Karpas-422 (cell line): ENCODE data around the gene PI4KA. TPM values are rescaled to one million over a fixed set of nuclear protein-coding genes. Genes with fewer than 3 reads are reported as not detected.
"Not testable (repeated sequence)": the region's sequence is repeated elsewhere in the genome, so short reads cannot be mapped to it uniquely, and the experiment has no call there.

Source experiments
- DNase-seq: peaks from one replicate; pipeline ENCODE4 v3.0.0-alpha.2; 2015
- H2AFZ ChIP-seq: fragments of 200-600 bp; sonication (generic); 2 replicates; pipeline ENCODE4 v1.6.1; 2014; ENCODE audit warnings: antibody characterized with exemption, low read length, mixed read lengths
- H3K27ac ChIP-seq: fragments of 200-600 bp; sonication (generic); 2 replicates; pipeline ENCODE4 v1.5.1; 2014; ENCODE audit warnings: mild to moderate bottlenecking, low read length, moderate library complexity
- H3K27me3 ChIP-seq: fragments of 200-600 bp; sonication (generic); 2 replicates; pipeline ENCODE4 v1.6.1; 2014; ENCODE audit warnings: low read length, mixed read lengths
- H3K36me3 ChIP-seq: fragments of 200-600 bp; sonication (generic); 2 replicates; pipeline ENCODE4 v1.6.1; 2014; ENCODE audit warnings: low read length, mixed read lengths; ENCODE audit not compliant: insufficient read depth
- H3K4me1 ChIP-seq: fragments of 200-600 bp; sonication (generic); 2 replicates; pipeline ENCODE4 v1.6.1; 2014; ENCODE audit warnings: mild to moderate bottlenecking, low read length, mixed read lengths
- H3K4me2 ChIP-seq: fragments of 200-600 bp; sonication (generic); 2 replicates; pipeline ENCODE4 v1.6.1; 2014; ENCODE audit warnings: low read length, low read depth, mild to moderate bottlenecking; ENCODE audit not compliant: poor library complexity, severe bottlenecking
- H3K4me3 ChIP-seq: fragments of 200-600 bp; sonication (generic); 2 replicates; pipeline ENCODE4 v1.5.1; 2014; ENCODE audit warnings: mild to moderate bottlenecking, antibody characterized with exemption, low read length, mixed read lengths
- H3K79me2 ChIP-seq: fragments of 200-600 bp; sonication (generic); 2 replicates; pipeline ENCODE4 v1.6.1; 2014; ENCODE audit warnings: mild to moderate bottlenecking, low read length, mixed read lengths
- H3K9ac ChIP-seq: fragments of 200-600 bp; sonication (generic); 2 replicates; pipeline ENCODE4 v1.6.0; 2014; ENCODE audit warnings: low read length
- H3K9me2 ChIP-seq: fragments of 200-600 bp; sonication (generic), shearing (Covaris generic); replicated peaks from 2 replicates; pipeline ENCODE4 v1.6.0; 2014; ENCODE audit warnings: mild to moderate bottlenecking, low read length, moderate library complexity; ENCODE audit not compliant: insufficient read depth
- H3K9me3 ChIP-seq: fragments of 300-700, 200-600 bp; sonication (generic); 2 replicates; pipeline ENCODE4 v1.6.1; 2014; ENCODE audit warnings: low read length, mixed read lengths
- H4K20me1 ChIP-seq: fragments of 200-600 bp; sonication (generic); 2 replicates; pipeline ENCODE4 v1.6.1; 2014; ENCODE audit warnings: mild to moderate bottlenecking, antibody characterized with exemption, low read length, low read depth; ENCODE audit not compliant: insufficient read depth
- total RNA-seq: library from RNA; depleted of rRNA; stranded (reverse); fragments of >200 nt; shearing (Covaris generic); gene quantifications from 2 replicates; pipeline ENCODE4 v1.2.3, GENCODE V29; 2014; ENCODE audit warnings: low replicate concordance

The PI4KA gene
- total RNA-seq, 1 experiment from 2014 or later: 80.7 TPM

DNA sequence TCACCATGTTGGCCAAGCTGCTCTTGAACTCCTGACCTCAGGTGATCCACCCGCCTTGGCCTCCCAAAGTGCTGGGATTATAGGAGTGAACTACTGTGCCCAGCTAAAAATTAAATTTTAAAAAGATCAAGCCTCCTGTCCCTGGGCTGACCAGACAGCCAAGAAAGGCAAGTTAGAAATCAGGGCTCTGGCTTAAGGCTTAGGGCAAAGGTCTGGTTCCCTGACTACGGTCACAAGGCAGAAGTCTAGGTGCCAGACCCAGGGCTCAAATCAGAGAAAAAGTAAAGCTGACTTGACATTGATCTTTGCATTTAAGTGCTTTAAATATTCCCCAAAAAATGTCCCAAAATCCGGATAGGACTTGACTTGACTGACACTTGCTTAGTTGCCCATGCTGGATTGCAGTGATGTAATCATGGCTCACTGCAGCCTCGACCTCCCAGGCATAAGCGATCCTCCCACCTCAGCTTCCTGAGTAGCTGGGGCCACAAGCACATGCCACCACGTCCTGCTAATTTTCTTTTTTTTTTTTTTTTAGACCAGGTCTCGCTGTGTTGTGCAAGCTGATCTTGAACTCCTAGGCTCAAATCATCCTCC lies 41.3 kb upstream of the PI4KA start:
- Histone ChIP-seq H3K36me3 (no peaks in the 10 kb centered on the region), H3K9me2 (no peaks in the 10 kb centered on the region), H2AFZ (no peak overlapping the region), H3K27ac (no peak overlapping the region), H4K20me1 (no peaks in the 10 kb centered on the region), H3K9me3 (no peaks in the 10 kb centered on the region), H3K4me3 (no peak overlapping the region), H3K4me1 (no peaks in the 10 kb centered on the region), H3K79me2 (no peaks in the 10 kb centered on the region), H3K4me2 (no peak overlapping the region), H3K9ac (no peak overlapping the region), H3K27me3 (no peaks in the 10 kb centered on the region)
- no peak for DNase-seq

DNA sequence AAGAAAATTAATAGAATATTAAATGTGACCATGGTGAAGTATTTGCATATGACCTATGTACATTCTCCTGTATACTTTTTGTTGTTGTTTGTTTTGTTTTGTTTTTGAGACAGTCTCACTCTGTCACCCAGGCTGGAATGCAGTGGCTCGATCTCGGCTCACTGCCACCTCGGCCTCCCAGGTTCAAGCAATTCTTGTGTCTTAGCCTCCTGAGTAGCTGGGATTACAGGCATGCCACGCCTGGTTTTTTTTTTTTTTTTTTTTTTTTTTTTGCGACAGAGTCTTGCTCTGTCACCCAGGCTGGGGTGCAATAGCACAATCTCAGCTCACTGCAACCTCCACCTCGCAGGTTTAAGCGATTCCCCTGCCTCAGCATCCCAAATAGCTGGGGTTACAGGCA lies 39.1 kb upstream of the PI4KA start:
- DNase-seq, H3K4me3 ChIP-seq: not testable (repeated sequence)

DNA sequence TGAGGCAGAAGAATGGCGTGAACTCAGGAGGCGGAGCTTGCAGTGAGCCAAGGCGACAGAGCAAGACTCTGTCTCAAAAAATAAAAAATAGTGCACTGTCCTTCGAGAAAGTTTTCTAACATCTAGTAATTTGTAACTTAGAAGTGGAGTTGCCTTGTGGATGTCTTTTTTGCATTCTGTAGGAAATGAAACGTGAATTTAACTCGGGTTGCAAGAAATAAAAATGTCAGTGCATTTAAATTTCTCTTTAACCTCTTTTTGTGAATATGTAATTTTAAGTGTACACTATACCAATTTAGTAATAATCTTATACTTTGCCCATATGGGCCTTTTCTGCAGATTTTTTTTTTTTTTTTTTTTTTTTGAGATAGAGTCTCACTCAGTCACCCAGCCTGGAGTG lies 32.4 kb upstream of the PI4KA start:
- no peaks in the 10 kb centered on the region for H3K9me3 ChIP-seq
- no peak for DNase-seq
- H3K79me2 ChIP-seq: no peaks in the 10 kb centered on the region
- H2AFZ ChIP-seq: no peak overlapping the region
- H3K9me2 ChIP-seq: no peaks in the 10 kb centered on the region
- no peak overlapping the region for H3K27ac ChIP-seq
- no peak overlapping the region for H3K4me3 ChIP-seq
- no peak overlapping the region for H3K9ac ChIP-seq
- H4K20me1 ChIP-seq: no peaks in the 10 kb centered on the region
- no peaks in the 10 kb centered on the region for H3K4me1 ChIP-seq
- no peak overlapping the region for H3K4me2 ChIP-seq
- H3K36me3 ChIP-seq: 0 out of 2 replicates have a peak, but pooled peaks cover 6% of the 10 kb centered on the region
- no peaks in the 10 kb centered on the region for H3K27me3 ChIP-seq

More for the DNA sequence above, 39.1 kb upstream of the PI4KA start:
- not testable (repeated sequence) for H4K20me1 ChIP-seq, H3K36me3 ChIP-seq, H3K9ac ChIP-seq, H3K9me3 ChIP-seq, H3K9me2 ChIP-seq, H2AFZ ChIP-seq, H3K79me2 ChIP-seq, H3K27ac ChIP-seq, H3K27me3 ChIP-seq, H3K4me2 ChIP-seq, H3K4me1 ChIP-seq

DNA sequence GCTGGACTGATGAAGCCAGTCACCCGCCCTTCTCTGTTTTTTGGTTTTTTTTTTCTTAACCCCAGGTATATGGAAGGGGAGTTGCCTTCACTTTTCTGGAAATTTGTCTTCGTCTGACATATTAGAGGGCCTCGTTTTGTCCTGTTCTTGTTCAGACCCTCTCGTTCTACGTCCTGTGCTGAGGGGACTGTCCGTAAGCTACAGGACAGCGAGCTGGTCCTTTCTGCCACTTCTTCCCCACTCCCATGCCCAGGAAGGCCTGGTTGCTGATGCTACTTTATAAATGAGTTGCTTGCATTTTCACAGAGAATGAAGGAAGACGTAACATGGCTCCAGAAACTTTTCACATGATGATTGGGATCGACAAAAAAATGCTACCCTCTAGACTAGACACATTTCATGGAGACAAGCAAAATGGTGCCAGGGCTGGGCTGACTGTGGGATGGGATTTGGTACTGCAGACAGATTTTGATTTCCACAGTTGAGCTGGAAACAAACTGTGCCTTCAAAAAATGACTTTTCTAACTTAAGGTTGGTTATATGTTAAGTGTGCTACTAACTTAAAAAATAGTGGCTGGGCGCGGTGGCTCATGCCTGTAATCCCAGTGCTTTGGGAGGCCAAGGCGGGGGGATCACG lies 31.4 kb upstream of the PI4KA start:
- no peak overlapping the region for H3K27ac ChIP-seq
- H3K36me3 ChIP-seq: 0 out of 2 replicates have a peak, but pooled peaks cover 6% of the 10 kb centered on the region
- no peaks in the 10 kb centered on the region for H3K9me3 ChIP-seq
- H3K4me3 ChIP-seq: no peak overlapping the region
- H4K20me1 ChIP-seq: no peaks in the 10 kb centered on the region
- H3K9ac ChIP-seq: no peak overlapping the region
- no peak for DNase-seq
- H3K79me2 ChIP-seq: no peaks in the 10 kb centered on the region
- H3K4me2 ChIP-seq: no peak overlapping the region
- no peak overlapping the region for H2AFZ ChIP-seq
- H3K9me2 ChIP-seq: no peaks in the 10 kb centered on the region
- H3K27me3 ChIP-seq: no peaks in the 10 kb centered on the region
- H3K4me1 ChIP-seq: no peaks in the 10 kb centered on the region

DNA sequence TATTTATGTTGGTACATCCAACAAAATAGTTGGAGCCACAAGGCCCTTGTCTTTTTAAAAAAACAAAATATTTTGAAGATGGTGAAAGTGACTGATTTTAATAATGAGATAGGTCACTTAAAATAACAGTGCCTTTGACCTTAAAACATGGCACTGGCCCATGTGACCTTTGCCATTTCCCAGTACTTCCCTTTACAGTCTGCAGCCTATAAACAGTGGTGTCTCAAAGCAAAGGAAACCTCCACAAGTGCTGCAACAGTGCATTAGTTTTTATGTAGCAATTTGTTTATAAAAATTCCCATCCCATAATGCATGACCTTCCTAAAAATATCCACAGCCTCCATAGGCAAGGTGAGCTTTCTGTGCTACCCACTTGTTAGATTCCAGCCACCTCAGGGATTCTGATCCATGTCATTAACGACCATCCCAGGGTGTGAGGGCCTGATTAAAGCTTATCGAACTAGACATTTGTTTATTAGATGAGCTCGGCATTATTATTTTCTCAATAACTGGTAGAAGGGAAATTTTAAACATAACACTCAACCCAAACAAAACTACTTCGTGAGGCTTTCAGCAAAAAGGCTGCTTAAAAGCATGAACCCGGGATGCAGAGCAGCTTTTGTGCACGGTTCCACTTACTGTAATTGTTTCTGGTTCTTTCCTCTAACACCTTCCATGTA lies 30.6 kb upstream of the PI4KA start:
- H3K9ac ChIP-seq: no peak overlapping the region
- H2AFZ ChIP-seq: no peak overlapping the region
- H4K20me1 ChIP-seq: no peaks in the 10 kb centered on the region
- H3K79me2 ChIP-seq: no peaks in the 10 kb centered on the region
- DNase-seq: no peak
- no peaks in the 10 kb centered on the region for H3K27me3 ChIP-seq
- no peak overlapping the region for H3K4me2 ChIP-seq
- H3K9me2 ChIP-seq: no peaks in the 10 kb centered on the region
- no peak overlapping the region for H3K27ac ChIP-seq
- 0 out of 2 replicates have a peak, but pooled peaks cover 6% of the 10 kb centered on the region for H3K36me3 ChIP-seq
- H3K4me1 ChIP-seq: no peaks in the 10 kb centered on the region
- H3K4me3 ChIP-seq: no peak overlapping the region
- no peaks in the 10 kb centered on the region for H3K9me3 ChIP-seq

DNA sequence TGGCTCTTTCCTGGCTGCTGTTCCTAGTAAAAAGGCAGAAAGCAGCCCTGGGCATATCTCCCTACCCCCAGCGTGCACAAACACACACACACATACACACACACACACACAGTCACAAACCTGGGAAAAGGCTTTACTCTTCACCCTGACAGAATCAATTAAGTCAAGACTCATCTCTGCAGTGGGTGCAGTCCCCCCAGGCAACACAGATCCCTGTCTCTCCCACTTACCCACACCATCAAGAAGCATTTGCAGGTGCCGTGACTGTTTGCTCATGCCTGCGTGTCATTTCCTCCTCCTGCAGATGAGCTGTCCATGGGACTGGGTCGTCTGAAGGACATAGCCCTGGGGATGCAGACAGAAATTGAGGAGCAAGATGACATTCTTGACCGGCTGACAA lies 28.8 kb upstream of the PI4KA start:
- H3K79me2 ChIP-seq: no peaks in the 10 kb centered on the region
- no peak overlapping the region for H3K27ac ChIP-seq
- no peak overlapping the region for H3K4me3 ChIP-seq
- H3K36me3 ChIP-seq: 0 out of 2 replicates have a peak, but pooled peaks cover 6% of the 10 kb centered on the region
- H3K9me2 ChIP-seq: no peaks in the 10 kb centered on the region
- no peak overlapping the region for H2AFZ ChIP-seq
- DNase-seq: no peak
- no peaks in the 10 kb centered on the region for H3K27me3 ChIP-seq
- H3K9ac ChIP-seq: no peak overlapping the region
- H4K20me1 ChIP-seq: no peaks in the 10 kb centered on the region
- H3K9me3 ChIP-seq: no peaks in the 10 kb centered on the region
- no peaks in the 10 kb centered on the region for H3K4me1 ChIP-seq
- H3K4me2 ChIP-seq: no peak overlapping the region

DNA sequence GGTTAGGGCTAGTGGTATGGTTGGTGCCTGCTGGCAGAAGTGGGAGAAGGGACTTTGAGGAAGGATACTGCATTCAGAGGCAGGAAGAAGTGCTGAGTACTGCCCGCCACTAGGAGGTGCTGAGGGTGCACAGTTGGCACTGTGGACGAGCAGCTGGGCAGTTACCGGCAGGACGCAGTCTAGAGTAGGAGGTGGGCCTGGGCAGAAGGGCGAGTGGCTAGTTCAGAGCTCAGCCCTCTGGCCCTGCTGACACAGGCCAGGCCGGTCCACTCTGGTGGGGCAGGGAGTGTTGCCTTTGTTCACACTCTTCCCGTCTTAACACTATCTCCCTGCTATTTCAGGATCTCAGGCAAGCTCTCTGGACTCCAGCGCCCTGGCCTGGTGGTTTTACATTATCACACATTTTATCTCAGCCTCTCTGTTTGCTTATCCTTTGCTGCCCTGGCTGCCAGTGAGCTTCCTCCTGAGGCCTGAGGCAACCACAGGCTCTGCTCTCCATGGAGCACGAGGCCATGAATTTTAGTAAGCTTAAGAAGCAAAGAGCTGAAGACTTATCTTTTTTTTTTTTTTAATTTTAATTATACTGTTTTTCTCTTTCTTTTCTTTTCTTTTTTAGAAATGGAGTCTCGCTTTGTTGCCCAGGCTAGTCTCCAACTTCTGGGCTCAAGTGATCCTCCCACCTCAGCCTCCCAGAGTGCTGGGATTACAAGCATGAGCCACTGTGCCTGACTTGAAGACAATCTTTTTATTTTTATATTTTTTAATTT lies 27.1 kb upstream of the PI4KA start:
- Histone ChIP-seq H3K4me3 (no peak overlapping the region), H3K9me2 (no peaks in the 10 kb centered on the region), H3K27ac (no peak overlapping the region), H3K27me3 (no peaks in the 10 kb centered on the region), H3K9ac (no peak overlapping the region), H4K20me1 (no peaks in the 10 kb centered on the region), H3K79me2 (no peaks in the 10 kb centered on the region), H2AFZ (no peak overlapping the region), H3K36me3 (0 out of 2 replicates have a peak, but pooled peaks cover 6% of the 10 kb centered on the region), H3K4me2 (no peak overlapping the region), H3K4me1 (no peaks in the 10 kb centered on the region), H3K9me3 (no peaks in the 10 kb centered on the region)
- DNase-seq: peak; percentile 74

DNA sequence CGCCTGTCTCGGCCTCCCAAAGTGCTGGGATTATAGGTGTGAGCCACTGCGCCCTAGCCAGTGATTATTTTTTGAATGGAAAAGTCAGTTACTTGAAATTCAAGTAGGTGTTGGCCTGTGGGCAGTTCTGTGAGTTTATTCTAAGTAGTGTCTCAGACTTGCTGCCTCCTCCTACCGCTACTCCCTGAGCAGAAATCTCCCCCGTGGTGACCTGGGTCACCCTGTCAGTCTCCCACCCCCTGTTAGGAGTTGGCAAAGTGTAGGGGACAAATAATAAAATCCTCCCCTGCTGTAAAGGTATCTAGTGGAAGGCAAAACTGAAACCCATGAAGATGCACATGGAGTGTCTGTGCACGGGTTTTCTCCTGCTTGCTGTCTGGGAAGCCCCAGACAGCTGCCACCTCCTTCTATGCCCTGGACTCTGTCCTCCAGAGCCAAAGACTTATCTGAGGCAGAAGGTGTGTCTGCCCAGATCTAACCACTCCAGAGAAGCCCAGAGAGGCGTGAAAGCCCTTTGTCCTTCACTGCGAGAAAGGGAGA lies 26.5 kb upstream of the PI4KA start:
- H3K36me3 ChIP-seq: 0 out of 2 replicates have a peak, but pooled peaks cover 6% of the 10 kb centered on the region
- H3K9ac ChIP-seq: no peak overlapping the region
- no peak overlapping the region for H2AFZ ChIP-seq
- H3K4me1 ChIP-seq: no peaks in the 10 kb centered on the region
- no peak overlapping the region for H3K27ac ChIP-seq
- no peak overlapping the region for H3K4me3 ChIP-seq
- H4K20me1 ChIP-seq: no peaks in the 10 kb centered on the region
- no peak overlapping the region for H3K4me2 ChIP-seq
- H3K9me2 ChIP-seq: no peaks in the 10 kb centered on the region
- no peaks in the 10 kb centered on the region for H3K79me2 ChIP-seq
- no peaks in the 10 kb centered on the region for H3K27me3 ChIP-seq
- no peaks in the 10 kb centered on the region for H3K9me3 ChIP-seq
- no peak for DNase-seq
